HepG2 (cell line): ENCODE measurements around the gene TMEM253. TPM values are rescaled to one million over a fixed set of nuclear protein-coding genes. Genes with fewer than 3 reads are reported as not detected.

Source experiments
- DPF2 ChIP-seq: sonication (generic); formaldehyde crosslinking; IDR thresholded peaks from 2 replicates; pipeline ENCODE4 v1.4.0; 2020; ENCODE audit warnings: mild to moderate bottlenecking, low read depth, missing genetic modification reagents, borderline replicate concordance
- KAT2B ChIP-seq: fragments of 150-350 bp; IDR thresholded peaks from 2 replicates; pipeline ENCODE4 v1.6.1; 2014; ENCODE audit warnings: low read depth, low read length, borderline replicate concordance
- MED8 ChIP-seq: sonication (generic); formaldehyde crosslinking; IDR thresholded peaks from 2 replicates; pipeline ENCODE4 v1.8.1; 2023; ENCODE audit warnings: mild to moderate bottlenecking, missing genetic modification reagents; ENCODE audit not compliant: insufficient replicate concordance
- NAIF1 ChIP-seq: sonication (generic); formaldehyde crosslinking; IDR thresholded peaks from 2 replicates; pipeline ENCODE4 v1.5.0; 2020; ENCODE audit warnings: mild to moderate bottlenecking, missing genetic modification reagents, borderline replicate concordance
- PRPF4 ChIP-seq: fragments of 200-400 bp; formaldehyde crosslinking; IDR thresholded peaks from 2 replicates; pipeline ENCODE4 v1.6.1; 2016; ENCODE audit warnings: low read length, low read depth; ENCODE audit not compliant: poor library complexity, severe bottlenecking
- RARG ChIP-seq: sonication (generic); formaldehyde crosslinking; IDR thresholded peaks from 2 replicates; pipeline ENCODE4 v1.4.0; 2020; ENCODE audit warnings: low read depth, mild to moderate bottlenecking, missing genetic modification reagents
- ZBTB7B ChIP-seq: sonication (generic); formaldehyde crosslinking; IDR thresholded peaks from 2 replicates; pipeline ENCODE4 v1.4.0; 2020; ENCODE audit warnings: missing genetic modification reagents
- ZNF337 ChIP-seq: sonication (generic); formaldehyde crosslinking; IDR thresholded peaks from 2 replicates; pipeline ENCODE4 v1.5.1; 2020; ENCODE audit warnings: missing genetic modification reagents, low read depth, mild to moderate bottlenecking, borderline replicate concordance
- ZNF788 ChIP-seq: sonication (generic); formaldehyde crosslinking; IDR thresholded peaks from 2 replicates; pipeline ENCODE4 v1.5.0; 2020; ENCODE audit warnings: mild to moderate bottlenecking, missing genetic modification reagents, borderline replicate concordance
- ZNF792 ChIP-seq: IDR thresholded peaks from 2 replicates; pipeline ENCODE4 v1.6.1; 2016
- ZNF839 ChIP-seq: sonication (generic); formaldehyde crosslinking; IDR thresholded peaks from 2 replicates; pipeline ENCODE4 v1.4.0; 2020; ENCODE audit warnings: missing genetic modification reagents, mild to moderate bottlenecking, borderline replicate concordance
- ZSCAN30 ChIP-seq: sonication (generic); formaldehyde crosslinking; IDR thresholded peaks from 2 replicates; pipeline ENCODE4 v1.5.0; 2020; ENCODE audit warnings: mild to moderate bottlenecking, missing genetic modification reagents
- polyA plus RNA-seq, 8 experiments: library from polyadenylated mRNA; depleted of rRNA in 3 of 8; stranded (reverse) in 7 of 8; unstranded in 1 of 8; fragments of >200 nt; fragmentation: Illumina TruSeq in 4 of 8; extraction: Trizol in 4 of 8; gene quantifications; 2 replicates each; pipeline versions ENCODE4 v1.2.1 to v1.2.3, GENCODE V29; 2011 to 2016; ENCODE audit warnings: low read depth in 4 of 8, missing spikeins in 1 of 8, mixed read lengths in 1 of 8; ENCODE audit not compliant: insufficient read depth in 1 of 8
- total RNA-seq, 5 experiments: library from RNA; depleted of rRNA; stranded (reverse); fragments of >200 nt; fragmentation: Illumina TruSeq; extraction: Trizol; gene quantifications; 2 replicates each; pipeline ENCODE4 v1.2.3, GENCODE V29; 2016; ENCODE audit warnings: low read depth in 1 of 5
- TF ChIP-seq, protein P1 (sequence below): sonication (generic); formaldehyde crosslinking; conservative IDR thresholded peaks from 2 replicates; pipeline ENCODE4 v1.4.0; 2020; ENCODE audit warnings: missing genetic modification reagents
- TF ChIP-seq, protein P2 (sequence below): sonication (generic); formaldehyde crosslinking; IDR thresholded peaks from 2 replicates; pipeline ENCODE4 v1.8.0; 2022; ENCODE audit warnings: low read depth, missing genetic modification reagents
- TF ChIP-seq, protein P3 (sequence below): sonication (generic); formaldehyde crosslinking; IDR thresholded peaks from 2 replicates; pipeline ENCODE4 v1.4.0; 2020; ENCODE audit warnings: missing genetic modification reagents, borderline replicate concordance
- TF ChIP-seq, protein P4 (sequence below): sonication (generic); formaldehyde crosslinking; conservative IDR thresholded peaks from 2 replicates; pipeline ENCODE4 v1.5.0; 2020; ENCODE audit warnings: missing genetic modification reagents
- TF ChIP-seq, protein P5 (sequence below): sonication (generic); formaldehyde crosslinking; IDR thresholded peaks from 2 replicates; pipeline ENCODE4 v1.9.0; 2022; ENCODE audit warnings: missing genetic modification reagents, mild to moderate bottlenecking, borderline replicate concordance
- TF ChIP-seq, protein P6 (sequence below): sonication (generic); formaldehyde crosslinking; IDR thresholded peaks from 2 replicates; pipeline ENCODE4 v1.4.0; 2020; ENCODE audit warnings: missing genetic modification reagents

TMEM253 gene
- total and polyA plus RNA-seq, 2 of the 13 experiments (the other 11 are each of a cell fraction or from before 2014, with no cell fraction given), result 0.29 to 0.45 TPM

DNA sequence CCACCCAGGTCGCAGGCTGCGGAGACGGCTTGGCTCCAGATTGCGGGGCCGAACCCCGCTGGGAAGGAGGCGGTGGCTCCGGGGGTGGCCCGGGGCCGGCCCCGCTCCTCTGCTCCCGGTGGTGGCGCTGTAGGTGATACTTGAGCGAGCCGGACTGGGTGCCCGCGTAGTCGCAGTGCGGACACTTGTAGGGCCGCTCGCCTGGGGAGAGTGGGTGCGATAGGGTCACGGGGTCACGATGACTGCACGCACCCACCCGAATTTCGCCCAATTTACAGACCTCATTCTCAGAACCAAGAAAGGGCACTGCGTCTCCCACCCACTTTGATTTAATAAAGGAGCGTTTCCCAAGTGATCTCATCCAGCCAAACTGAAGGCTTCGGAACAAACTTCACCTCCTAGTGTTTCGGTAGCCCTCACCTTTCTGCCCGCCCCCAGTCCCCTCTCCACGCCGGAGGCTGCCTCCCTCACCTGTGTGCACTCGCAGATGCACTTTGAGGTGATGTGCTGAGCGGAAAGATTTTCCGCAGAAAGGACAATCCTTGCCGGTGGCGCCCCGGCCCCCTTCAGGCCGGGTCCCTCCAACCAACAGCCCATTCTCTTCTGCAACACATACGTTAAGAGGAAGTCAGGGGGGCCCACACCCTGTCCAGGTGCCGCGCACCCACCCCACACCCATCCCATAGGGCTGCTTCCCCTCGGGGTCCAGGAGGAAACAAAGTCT lies 9.8 kb upstream of the TMEM253 start (continued):
- TF ChIP-seq MED8 (CRISPR knock-in tag) (peak; percentile 22), ZNF337 (no peak), ZNF839 (no peak), PRPF4 (no peak), ZSCAN30 (CRISPR knock-in tag) (no peak), KAT2B (no peak), RARG (CRISPR knock-in tag) (no peak), ZNF792 (CRISPR knock-in tag) (no peak), ZBTB7B (no peak), NAIF1 (CRISPR knock-in tag) (no peak), DPF2 (CRISPR knock-in tag) (no peak), ZNF788 (CRISPR knock-in tag) (no peak)
- TF ChIP-seq, protein P1, sequence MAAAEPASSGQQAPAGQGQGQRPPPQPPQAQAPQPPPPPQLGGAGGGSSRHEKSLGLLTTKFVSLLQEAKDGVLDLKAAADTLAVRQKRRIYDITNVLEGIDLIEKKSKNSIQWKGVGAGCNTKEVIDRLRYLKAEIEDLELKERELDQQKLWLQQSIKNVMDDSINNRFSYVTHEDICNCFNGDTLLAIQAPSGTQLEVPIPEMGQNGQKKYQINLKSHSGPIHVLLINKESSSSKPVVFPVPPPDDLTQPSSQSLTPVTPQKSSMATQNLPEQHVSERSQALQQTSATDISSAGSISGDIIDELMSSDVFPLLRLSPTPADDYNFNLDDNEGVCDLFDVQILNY (CRISPR knock-in tag), result no peak
- TF ChIP-seq, protein P2, sequence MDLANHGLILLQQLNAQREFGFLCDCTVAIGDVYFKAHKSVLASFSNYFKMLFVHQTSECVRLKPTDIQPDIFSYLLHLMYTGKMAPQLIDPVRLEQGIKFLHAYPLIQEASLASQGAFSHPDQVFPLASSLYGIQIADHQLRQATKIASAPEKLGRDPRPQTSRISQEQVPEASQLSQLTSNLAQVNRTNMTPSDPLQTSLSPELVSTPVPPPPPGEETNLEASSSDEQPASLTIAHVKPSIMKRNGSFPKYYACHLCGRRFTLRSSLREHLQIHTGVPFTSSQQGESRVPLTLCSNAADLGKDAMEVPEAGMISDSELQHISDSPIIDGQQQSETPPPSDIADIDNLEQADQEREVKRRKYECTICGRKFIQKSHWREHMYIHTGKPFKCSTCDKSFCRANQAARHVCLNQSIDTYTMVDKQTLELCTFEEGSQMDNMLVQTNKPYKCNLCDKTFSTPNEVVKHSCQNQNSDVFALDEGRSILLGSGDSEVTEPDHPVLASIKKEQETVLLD, result no peak
- TF ChIP-seq, protein P3, sequence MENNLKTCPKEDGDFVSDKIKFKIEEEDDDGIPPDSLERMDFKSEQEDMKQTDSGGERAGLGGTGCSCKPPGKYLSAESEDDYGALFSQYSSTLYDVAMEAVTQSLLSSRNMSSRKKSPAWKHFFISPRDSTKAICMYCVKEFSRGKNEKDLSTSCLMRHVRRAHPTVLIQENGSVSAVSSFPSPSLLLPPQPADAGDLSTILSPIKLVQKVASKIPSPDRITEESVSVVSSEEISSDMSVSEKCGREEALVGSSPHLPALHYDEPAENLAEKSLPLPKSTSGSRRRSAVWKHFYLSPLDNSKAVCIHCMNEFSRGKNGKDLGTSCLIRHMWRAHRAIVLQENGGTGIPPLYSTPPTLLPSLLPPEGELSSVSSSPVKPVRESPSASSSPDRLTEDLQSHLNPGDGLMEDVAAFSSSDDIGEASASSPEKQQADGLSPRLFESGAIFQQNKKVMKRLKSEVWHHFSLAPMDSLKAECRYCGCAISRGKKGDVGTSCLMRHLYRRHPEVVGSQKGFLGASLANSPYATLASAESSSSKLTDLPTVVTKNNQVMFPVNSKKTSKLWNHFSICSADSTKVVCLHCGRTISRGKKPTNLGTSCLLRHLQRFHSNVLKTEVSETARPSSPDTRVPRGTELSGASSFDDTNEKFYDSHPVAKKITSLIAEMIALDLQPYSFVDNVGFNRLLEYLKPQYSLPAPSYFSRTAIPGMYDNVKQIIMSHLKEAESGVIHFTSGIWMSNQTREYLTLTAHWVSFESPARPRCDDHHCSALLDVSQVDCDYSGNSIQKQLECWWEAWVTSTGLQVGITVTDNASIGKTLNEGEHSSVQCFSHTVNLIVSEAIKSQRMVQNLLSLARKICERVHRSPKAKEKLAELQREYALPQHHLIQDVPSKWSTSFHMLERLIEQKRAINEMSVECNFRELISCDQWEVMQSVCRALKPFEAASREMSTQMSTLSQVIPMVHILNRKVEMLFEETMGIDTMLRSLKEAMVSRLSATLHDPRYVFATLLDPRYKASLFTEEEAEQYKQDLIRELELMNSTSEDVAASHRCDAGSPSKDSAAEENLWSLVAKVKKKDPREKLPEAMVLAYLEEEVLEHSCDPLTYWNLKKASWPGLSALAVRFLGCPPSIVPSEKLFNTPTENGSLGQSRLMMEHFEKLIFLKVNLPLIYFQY (CRISPR knock-in tag), result no peak
- TF ChIP-seq, protein P4, sequence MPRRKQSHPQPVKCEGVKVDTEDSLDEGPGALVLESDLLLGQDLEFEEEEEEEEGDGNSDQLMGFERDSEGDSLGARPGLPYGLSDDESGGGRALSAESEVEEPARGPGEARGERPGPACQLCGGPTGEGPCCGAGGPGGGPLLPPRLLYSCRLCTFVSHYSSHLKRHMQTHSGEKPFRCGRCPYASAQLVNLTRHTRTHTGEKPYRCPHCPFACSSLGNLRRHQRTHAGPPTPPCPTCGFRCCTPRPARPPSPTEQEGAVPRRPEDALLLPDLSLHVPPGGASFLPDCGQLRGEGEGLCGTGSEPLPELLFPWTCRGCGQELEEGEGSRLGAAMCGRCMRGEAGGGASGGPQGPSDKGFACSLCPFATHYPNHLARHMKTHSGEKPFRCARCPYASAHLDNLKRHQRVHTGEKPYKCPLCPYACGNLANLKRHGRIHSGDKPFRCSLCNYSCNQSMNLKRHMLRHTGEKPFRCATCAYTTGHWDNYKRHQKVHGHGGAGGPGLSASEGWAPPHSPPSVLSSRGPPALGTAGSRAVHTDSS (CRISPR knock-in tag), result no peak
- TF ChIP-seq, protein P5, sequence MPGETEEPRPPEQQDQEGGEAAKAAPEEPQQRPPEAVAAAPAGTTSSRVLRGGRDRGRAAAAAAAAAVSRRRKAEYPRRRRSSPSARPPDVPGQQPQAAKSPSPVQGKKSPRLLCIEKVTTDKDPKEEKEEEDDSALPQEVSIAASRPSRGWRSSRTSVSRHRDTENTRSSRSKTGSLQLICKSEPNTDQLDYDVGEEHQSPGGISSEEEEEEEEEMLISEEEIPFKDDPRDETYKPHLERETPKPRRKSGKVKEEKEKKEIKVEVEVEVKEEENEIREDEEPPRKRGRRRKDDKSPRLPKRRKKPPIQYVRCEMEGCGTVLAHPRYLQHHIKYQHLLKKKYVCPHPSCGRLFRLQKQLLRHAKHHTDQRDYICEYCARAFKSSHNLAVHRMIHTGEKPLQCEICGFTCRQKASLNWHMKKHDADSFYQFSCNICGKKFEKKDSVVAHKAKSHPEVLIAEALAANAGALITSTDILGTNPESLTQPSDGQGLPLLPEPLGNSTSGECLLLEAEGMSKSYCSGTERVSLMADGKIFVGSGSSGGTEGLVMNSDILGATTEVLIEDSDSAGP (CRISPR knock-in tag), result peak; percentile 25; the same call in 1 of the 2 replicates
- TF ChIP-seq, protein P6, sequence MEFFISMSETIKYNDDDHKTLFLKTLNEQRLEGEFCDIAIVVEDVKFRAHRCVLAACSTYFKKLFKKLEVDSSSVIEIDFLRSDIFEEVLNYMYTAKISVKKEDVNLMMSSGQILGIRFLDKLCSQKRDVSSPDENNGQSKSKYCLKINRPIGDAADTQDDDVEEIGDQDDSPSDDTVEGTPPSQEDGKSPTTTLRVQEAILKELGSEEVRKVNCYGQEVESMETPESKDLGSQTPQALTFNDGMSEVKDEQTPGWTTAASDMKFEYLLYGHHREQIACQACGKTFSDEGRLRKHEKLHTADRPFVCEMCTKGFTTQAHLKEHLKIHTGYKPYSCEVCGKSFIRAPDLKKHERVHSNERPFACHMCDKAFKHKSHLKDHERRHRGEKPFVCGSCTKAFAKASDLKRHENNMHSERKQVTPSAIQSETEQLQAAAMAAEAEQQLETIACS (CRISPR knock-in tag), result no peak
